Loucy (cell line): ENCODE results near the gene ZNF385B.

Experiments
- CTCF ChIP-seq: fragments of 200-600 bp; sonication (generic); conservative IDR thresholded peaks from 2 replicates; pipeline ENCODE4 v1.5.1; 2014; ENCODE audit warnings: mild to moderate bottlenecking, antibody characterized with exemption, low read length
- EZH2phosphoT487 ChIP-seq: fragments of 200-600 bp; IDR thresholded peaks from 2 replicates; pipeline ENCODE4 v1.6.1; 2018; ENCODE audit warnings: antibody characterized with exemption, mild to moderate bottlenecking, moderate library complexity, borderline replicate concordance

DNA sequence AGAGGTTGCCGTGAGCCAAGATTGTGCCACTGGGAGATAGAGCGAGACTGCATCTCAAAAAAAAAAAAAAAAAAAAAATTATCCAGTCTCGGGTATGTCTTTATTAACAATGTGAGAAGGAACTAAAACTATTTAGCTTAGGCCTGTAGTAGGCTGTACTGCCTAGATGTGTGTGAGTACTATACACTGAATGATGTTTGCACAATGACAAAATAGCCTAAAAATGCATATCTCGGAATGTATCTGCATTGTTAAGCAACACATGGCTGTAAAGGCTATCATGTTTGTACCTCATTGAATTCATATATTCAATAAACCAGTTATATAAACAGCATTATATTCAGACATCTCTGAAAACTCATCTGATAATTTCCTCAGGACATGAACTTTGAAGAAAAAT is 405.6 kb downstream of the ZNF385B start:
- TF ChIP-seq CTCF: no peak
- TF ChIP-seq EZH2phosphoT487: no peak
